T-helper 2 cell treated with Interferon-gamma antibody and Interleukin-4, amounts not matched to agents 100 ng/mL and 5 ng/mL, for 36 hours (primary cell): ENCODE measurements around the gene STUM. TPM values are rescaled to one million over a fixed set of nuclear protein-coding genes. Genes with fewer than 3 reads are reported as not detected.
"Not testable (repeated sequence)": the region's sequence is repeated elsewhere in the genome, so short reads cannot be mapped to it uniquely, and the experiment has no call there.

Experiments used
- intact Hi-C: fragments of 100-400 bp; cut with micrococcal nuclease; formaldehyde crosslinking; loops from one replicate; pipeline ENCODE4 v1.15.1; 2023
- total RNA-seq: library from RNA; stranded (reverse); gene quantifications from 2 replicates; pipeline ENCODE4 v1.2.3, GENCODE V29; 2022

Gene STUM
- not detected in 2 replicates for total RNA-seq

DNA sequence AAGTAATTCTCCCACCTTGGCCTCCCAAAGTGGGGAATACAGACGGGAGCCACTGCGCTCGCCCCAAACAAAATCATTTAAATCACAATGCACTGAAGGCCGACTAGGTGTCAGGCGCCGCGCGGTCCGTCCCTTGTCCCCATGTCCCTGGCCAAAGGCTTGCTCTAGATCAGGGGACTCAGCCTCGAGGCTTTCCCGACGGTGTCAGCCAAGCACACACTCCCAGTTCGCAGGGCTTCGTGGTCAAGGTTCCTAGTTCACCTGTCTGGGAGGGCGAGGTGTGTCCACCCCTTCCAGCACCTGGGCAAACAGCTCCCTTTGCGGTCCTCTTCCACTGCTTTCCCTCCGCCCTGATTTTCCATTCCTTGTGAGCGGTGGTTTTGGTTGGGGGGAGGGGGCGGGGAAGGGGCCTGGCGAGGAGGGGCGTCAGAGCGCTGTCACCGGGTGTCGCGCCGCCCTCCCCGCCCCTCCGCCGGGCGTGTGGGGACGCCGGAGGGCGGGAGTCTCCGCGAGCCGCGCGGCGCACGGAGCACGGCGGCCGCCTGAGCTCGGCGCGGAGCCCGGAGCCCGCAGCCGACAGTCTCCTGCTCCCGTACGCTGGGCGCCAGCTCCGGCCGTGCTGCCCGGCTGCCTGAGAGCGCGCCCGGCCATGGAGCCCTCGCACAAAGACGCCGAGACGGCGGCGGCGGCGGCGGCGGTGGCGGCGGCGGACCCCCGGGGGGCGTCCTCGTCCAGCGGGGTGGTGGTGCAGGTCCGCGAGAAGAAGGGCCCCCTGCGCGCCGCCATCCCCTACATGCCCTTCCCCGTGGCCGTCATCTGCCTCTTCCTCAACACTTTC lies at the start of gene STUM:
Gene STUM, plus strand, starts transcription at position 509 of the 838 bp plus-strand sequence. Its CDS starts 141 bp downstream, at position 650.
- intact Hi-C loops = loop anchor here (5.0 kb wide), 3 partner anchors 59 to 279 kb away; no protein-coding TSS in a partner anchor

DNA sequence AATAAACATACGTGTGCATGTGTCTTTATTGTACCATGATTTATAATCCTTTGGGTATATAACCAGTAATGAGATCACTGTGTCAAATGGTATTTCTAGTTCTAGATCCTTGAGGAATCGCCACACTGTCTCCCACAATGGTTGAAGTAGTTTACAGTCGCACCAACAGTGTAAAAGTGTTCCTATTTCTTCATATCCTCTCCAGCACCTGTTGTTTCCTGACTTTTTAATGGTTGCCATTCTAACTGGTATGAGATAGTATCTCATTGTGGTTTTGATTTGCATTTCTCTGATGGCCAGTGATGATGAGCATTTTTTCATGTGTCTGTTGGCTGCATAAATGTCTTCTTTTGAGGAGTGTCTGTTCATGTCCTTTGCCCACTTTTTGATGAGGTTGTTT lies 48.9 kb upstream of the STUM start:
- intact Hi-C loops = not testable (repeated sequence)

- intact Hi-C loops = no loop called here
Measured at GRCh38 chr1:226506021-226506420, 42.5 kb upstream of the STUM start.

DNA sequence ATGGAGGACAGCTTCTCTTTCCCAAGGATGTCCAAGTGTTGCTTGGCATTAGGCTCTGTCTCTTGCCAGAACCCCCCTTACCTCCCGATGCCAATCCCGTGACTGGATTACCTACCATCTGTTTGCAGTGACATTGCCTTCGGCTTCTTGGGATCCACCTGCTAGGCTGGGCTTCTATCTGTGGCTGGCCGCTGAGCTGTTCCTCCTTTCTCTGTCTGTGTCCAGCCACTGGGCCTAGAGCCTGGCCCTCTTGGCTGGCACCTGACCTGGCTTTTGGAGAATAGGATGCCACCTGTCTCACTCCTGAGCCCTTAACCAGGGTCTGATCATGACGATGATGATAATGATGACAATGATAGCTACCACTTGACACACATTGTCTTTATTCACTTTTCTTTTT lies 41.6 kb upstream of the STUM start:
- intact Hi-C loops = no loop called here

GRCh38 chr1:226510453-226510852 lies 38.1 kb upstream of the STUM start:
- intact Hi-C loops = no loop called here

DNA sequence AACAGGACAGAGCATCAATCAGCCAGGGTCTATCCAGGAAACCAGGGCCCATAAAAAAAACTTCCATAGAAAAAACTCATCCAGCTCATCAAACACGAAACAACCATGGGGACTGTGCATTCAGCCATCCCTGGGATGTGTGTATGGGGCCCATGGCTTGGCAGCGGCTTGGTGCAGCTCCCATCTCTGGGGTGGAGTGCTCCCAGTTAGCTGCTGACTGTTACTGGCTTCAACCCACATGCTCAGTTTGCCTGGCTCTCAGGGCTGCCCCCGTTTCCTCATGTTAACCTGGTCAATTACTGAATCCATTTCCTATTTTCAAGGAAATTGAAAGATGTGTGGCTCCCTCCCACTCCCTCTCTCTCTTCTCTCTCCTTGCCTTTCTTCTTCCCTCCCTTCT lies 37.3 kb upstream of the STUM start:
- intact Hi-C loops = no loop called here

GRCh38 chr1:226512076-226512728 lies 36.4 kb upstream of the STUM start:
- intact Hi-C loops = no loop called here

- intact Hi-C loops = no loop called here
Measured at GRCh38 chr1:226518375-226518774, 30.2 kb upstream of the STUM start.

GRCh38 chr1:226519135-226519534 lies 29.4 kb upstream of the STUM start:
- intact Hi-C loops = no loop called here

GRCh38 chr1:226519716-226520598 lies 28.6 kb upstream of the STUM start:
- intact Hi-C loops = no loop called here

GRCh38 chr1:226520640-226521355 lies 27.8 kb upstream of the STUM start:
- intact Hi-C loops = no loop called here

GRCh38 chr1:226523646-226524406 lies 24.7 kb upstream of the STUM start:
- intact Hi-C loops = no loop called here

DNA sequence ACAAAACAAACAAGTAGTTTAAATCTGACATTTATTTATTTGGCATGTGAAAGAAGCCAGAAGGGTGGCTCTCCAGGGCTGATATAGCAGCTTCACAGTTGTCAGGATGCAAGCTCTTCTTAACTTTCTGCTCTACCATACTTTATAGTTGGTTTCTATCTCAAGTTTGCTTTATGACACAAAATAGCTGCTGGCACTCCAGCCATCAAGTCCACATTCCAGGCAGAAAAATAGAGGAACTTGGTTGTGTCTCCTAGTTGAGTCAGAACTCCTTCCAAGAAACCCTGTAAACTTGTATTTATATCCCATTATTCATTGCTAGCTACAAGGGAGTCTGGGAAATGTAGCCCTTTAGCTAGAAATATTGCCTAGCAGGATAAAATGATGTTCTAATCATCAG lies 24.0 kb upstream of the STUM start:
- intact Hi-C loops = no loop called here

- intact Hi-C loops = no loop called here
Measured at GRCh38 chr1:226525750-226526149, 22.8 kb upstream of the STUM start.

- intact Hi-C loops = no loop called here
Measured at GRCh38 chr1:226526801-226527595, 21.6 kb upstream of the STUM start.

DNA sequence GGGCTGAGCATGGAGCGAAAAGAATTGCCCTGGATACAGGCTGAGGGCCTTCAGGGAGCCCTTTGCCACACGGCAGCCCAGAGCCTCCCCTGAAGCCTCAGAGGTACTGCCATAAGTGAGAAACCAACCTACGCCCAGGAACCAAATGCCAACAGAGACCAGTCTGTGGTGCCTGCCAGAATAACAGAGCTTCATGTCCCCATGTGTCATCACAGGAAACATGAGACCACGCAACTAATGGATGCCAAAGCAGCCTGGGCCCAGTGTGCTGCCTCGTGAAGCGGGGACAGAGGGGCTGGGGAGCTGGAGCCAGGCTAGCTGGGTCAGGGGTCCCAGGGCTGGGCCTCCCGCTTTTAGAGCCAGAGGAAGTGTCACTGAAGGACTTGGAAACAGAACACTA lies 18.7 kb upstream of the STUM start:
- intact Hi-C loops = no loop called here

DNA sequence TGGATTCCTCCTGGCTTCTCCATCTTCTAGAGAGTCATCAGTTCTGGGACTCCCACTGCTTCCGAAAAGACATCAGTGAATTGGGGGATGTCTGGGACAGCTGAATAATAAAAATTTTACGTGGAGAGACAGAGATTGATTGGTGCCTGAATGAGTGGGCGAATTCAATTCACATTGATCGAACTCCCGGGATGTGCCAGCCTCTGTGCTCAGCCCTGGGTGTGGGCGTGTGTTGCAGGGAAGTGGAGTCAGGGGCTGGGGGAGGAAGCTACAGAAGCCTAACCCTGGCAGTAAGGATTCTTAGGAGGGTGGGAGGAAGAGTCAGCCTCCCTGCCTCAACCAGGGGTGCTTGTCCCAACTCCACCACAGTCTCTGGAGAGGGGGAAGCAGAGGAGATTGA lies 18.0 kb upstream of the STUM start:
- intact Hi-C loops = no loop called here

DNA sequence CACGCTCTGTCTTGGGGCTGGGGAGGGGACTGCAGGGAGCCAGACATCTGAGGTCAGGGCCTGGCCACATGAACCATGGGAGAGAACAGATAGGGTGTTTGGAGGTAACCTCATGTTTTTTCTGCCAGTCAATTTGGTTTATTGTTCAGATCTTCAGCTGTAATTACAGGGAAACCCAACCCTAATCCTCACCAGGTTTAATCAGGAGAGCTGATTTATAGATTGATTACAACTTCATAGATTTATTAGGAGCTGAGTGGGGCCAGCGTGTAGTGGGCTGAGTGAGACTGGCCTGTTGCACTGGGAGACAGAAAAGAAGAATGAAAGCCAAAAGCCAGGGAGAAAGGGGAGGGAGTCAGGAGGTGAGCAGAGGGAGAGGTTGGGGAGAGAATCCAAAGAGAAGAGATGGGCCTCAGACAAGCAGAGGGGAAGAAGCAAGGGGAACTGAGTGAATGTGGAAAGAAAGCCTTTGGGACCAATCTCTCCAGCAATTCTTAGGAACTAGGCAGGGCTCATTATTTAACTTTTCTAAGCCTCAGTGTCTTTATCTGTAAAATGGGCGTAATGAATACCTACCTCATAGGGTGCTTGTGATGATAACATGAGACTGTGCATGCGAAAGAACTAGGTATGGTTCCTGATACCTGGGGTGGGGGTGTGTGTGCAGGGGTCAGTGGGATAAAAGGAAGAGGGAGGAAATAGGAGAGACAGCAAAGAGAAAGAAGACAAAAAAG lies 17.0 kb upstream of the STUM start:
- intact Hi-C loops = no loop called here

- intact Hi-C loops = no loop called here
Measured at GRCh38 chr1:226532553-226532952, 16.0 kb upstream of the STUM start.
